Endothelial cell of umbilical vein (primary cell): Measurements from ENCODE around the gene GCM1.

Source experiments
- EZH2 ChIP-seq: IDR thresholded peaks from 2 replicates; pipeline ENCODE4 v1.6.1; 2012; ENCODE audit warnings: borderline replicate concordance, low read depth, mild to moderate bottlenecking, moderate library complexity, low read length, inconsistent platforms; ENCODE audit not compliant: severe bottlenecking
- JUN ChIP-seq: IDR thresholded peaks from 2 replicates; pipeline ENCODE4 v1.6.1; 2011; ENCODE audit warnings: borderline replicate concordance, low read depth; ENCODE audit not compliant: insufficient read length, insufficient read depth
- TF ChIP-seq, protein P1 (sequence below), 2 donors: IDR thresholded peaks; 1 replicate in 1 of 2; 2 replicates in 1 of 2; pipeline ENCODE4 v1.5.1; 2011; ENCODE audit warnings: low read length in 2 of 2, mild to moderate bottlenecking in 2 of 2, moderate library complexity in 2 of 2, control low read depth in 1 of 2, inconsistent platforms in 1 of 2, low read depth in 1 of 2; ENCODE audit not compliant: insufficient read depth in 1 of 2; ENCODE audit errors: extremely low read depth in 1 of 2

DNA sequence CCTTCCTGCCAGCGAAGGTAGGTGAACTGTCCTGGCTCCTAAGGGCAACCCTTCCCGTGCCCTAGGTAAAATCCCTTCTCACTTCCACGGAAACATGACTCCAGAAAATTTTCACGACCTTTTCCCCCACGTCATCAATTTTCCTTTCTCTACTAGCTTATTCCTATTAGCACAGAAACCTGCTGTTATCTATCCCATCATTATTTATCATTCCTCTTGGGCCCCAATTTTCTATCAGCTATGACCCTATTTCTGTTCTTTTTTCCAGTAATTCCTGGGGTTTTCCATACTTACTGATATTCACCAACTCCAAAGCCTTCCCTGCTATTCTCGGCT is 23.8 kb upstream of the GCM1 start:
- TF ChIP-seq, protein P1, sequence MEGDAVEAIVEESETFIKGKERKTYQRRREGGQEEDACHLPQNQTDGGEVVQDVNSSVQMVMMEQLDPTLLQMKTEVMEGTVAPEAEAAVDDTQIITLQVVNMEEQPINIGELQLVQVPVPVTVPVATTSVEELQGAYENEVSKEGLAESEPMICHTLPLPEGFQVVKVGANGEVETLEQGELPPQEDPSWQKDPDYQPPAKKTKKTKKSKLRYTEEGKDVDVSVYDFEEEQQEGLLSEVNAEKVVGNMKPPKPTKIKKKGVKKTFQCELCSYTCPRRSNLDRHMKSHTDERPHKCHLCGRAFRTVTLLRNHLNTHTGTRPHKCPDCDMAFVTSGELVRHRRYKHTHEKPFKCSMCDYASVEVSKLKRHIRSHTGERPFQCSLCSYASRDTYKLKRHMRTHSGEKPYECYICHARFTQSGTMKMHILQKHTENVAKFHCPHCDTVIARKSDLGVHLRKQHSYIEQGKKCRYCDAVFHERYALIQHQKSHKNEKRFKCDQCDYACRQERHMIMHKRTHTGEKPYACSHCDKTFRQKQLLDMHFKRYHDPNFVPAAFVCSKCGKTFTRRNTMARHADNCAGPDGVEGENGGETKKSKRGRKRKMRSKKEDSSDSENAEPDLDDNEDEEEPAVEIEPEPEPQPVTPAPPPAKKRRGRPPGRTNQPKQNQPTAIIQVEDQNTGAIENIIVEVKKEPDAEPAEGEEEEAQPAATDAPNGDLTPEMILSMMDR (IDR thresholded peaks at IDR 0.05; ENCODE audit: extremely low read depth in 1 of 2, insufficient read depth in 1 of 2, low read depth in 1 of 2, low read length in 2 of 2), result no peak
- TF ChIP-seq EZH2, result no peak
- no peak for TF ChIP-seq JUN
